GM21381 (cell line): ENCODE measurements around the gene FYN.

ENCODE experiments used
- ATAC-seq: cut with Tn5 transposase; IDR thresholded peaks from one replicate; pipeline ENCODE4 v1.9.1; 2021; ENCODE audit warnings: mild to moderate bottlenecking, moderate library complexity; ENCODE audit not compliant: unreplicated experiment

Gene FYN

GRCh38 chr6:111809766-111810165, 63.5 kb downstream of the FYN start:
- ATAC-seq = no peak

GRCh38 chr6:111809264-111809663, 64.0 kb downstream of the FYN start:
- no peak for ATAC-seq

- ATAC-seq = no peak
Observed at GRCh38 chr6:111808493-111808892, 64.8 kb downstream of the FYN start.

- no peak for ATAC-seq
Observed at GRCh38 chr6:111806561-111807497, 66.4 kb downstream of the FYN start.

- ATAC-seq = no peak
Observed at GRCh38 chr6:111806165-111806547, 67.1 kb downstream of the FYN start.

- peak; percentile 41 for ATAC-seq
Observed at GRCh38 chr6:111805511-111806164, 67.6 kb downstream of the FYN start.

GRCh38 chr6:111804627-111805235, 68.5 kb downstream of the FYN start:
- peak; percentile 61 for ATAC-seq

- no peak for ATAC-seq
Observed at GRCh38 chr6:111803804-111804203, 69.4 kb downstream of the FYN start.

GRCh38 chr6:111803371-111803770, 69.9 kb downstream of the FYN start:
- no peak for ATAC-seq

GRCh38 chr6:111802720-111803330, 70.4 kb downstream of the FYN start:
- no peak for ATAC-seq

GRCh38 chr6:111802015-111802414, 71.2 kb downstream of the FYN start:
- no peak for ATAC-seq

GRCh38 chr6:111800821-111801220, 72.4 kb downstream of the FYN start:
- no peak for ATAC-seq

- ATAC-seq = no peak
Observed at GRCh38 chr6:111800259-111800765, 72.9 kb downstream of the FYN start.

- ATAC-seq = no peak
Observed at GRCh38 chr6:111799576-111800258, 73.5 kb downstream of the FYN start.

GRCh38 chr6:111798281-111798725, 74.9 kb downstream of the FYN start:
- ATAC-seq = no peak

GRCh38 chr6:111796310-111796918, 76.8 kb downstream of the FYN start:
- ATAC-seq = no peak

GRCh38 chr6:111795558-111795957, 77.7 kb downstream of the FYN start:
- ATAC-seq = no peak

GRCh38 chr6:111794727-111795452, 78.4 kb downstream of the FYN start:
- ATAC-seq = no peak

- no peak for ATAC-seq
Observed at GRCh38 chr6:111794300-111794699, 79.0 kb downstream of the FYN start.
